HG02938 (cell line): ENCODE data around the gene NT5DC1.

Experiments used
- ATAC-seq: cut with Tn5 transposase; IDR thresholded peaks from one replicate; pipeline ENCODE4 v1.9.1; 2021; ENCODE audit warnings: mild to moderate bottlenecking, moderate library complexity; ENCODE audit not compliant: unreplicated experiment

NT5DC1 gene

GRCh38 chr6:116100419-116101301 is at the start of gene NT5DC1:
Gene NT5DC1, plus strand, starts transcription at chr6:116100853. Its CDS starts 78 bp downstream, at chr6:116100931.
- peak; percentile 83 for ATAC-seq

- ATAC-seq = no peak
Observed at GRCh38 chr6:116051244-116051643, 49.4 kb upstream of the NT5DC1 start.

GRCh38 chr6:116055513-116055912 is 45.1 kb upstream of the NT5DC1 start:
- no peak for ATAC-seq

- ATAC-seq = no peak
Observed at GRCh38 chr6:116057766-116058165, 42.9 kb upstream of the NT5DC1 start.

GRCh38 chr6:116059713-116060571 is 40.7 kb upstream of the NT5DC1 start:
- ATAC-seq = peak; percentile 76

- peak; percentile 42 for ATAC-seq
Observed at GRCh38 chr6:116060572-116061283, 39.9 kb upstream of the NT5DC1 start, which contains the start of gene FRK. Gene FRK, minus strand, starts transcription at chr6:116060891. Its CDS starts 580 bp downstream, at chr6:116060311.

GRCh38 chr6:116062496-116062895 is 38.2 kb upstream of the NT5DC1 start:
- no peak for ATAC-seq

- ATAC-seq = no peak
Observed at GRCh38 chr6:116064666-116065065, 36.0 kb upstream of the NT5DC1 start.

- ATAC-seq = no peak
Observed at GRCh38 chr6:116066789-116067188, 33.9 kb upstream of the NT5DC1 start.

- ATAC-seq = no peak
Observed at GRCh38 chr6:116070101-116070500, 30.6 kb upstream of the NT5DC1 start.

GRCh38 chr6:116070616-116071389 is 29.9 kb upstream of the NT5DC1 start:
- ATAC-seq = no peak

- no peak for ATAC-seq
Observed at GRCh38 chr6:116072368-116072767, 28.3 kb upstream of the NT5DC1 start.

- ATAC-seq = no peak
Observed at GRCh38 chr6:116073765-116074440, 26.8 kb upstream of the NT5DC1 start.

- ATAC-seq = no peak
Observed at GRCh38 chr6:116074732-116075390, 25.8 kb upstream of the NT5DC1 start.

- ATAC-seq = no peak
Observed at GRCh38 chr6:116078522-116078921, 22.1 kb upstream of the NT5DC1 start.

- ATAC-seq = no peak
Observed at GRCh38 chr6:116078945-116079344, 21.7 kb upstream of the NT5DC1 start.

- no peak for ATAC-seq
Observed at GRCh38 chr6:116083052-116083451, 17.6 kb upstream of the NT5DC1 start.

GRCh38 chr6:116084284-116084683 is 16.4 kb upstream of the NT5DC1 start:
- no peak for ATAC-seq

- ATAC-seq = peak; percentile 97
Observed at GRCh38 chr6:116087437-116088027, 13.1 kb upstream of the NT5DC1 start.
